ENCODE data around the gene NCKIPSD. TPM values are rescaled to one million over a fixed set of nuclear protein-coding genes. Genes with fewer than 3 reads are reported as not detected.

Gene NCKIPSD
- total RNA-seq, 4 donors from 2014 or later = 21.6 to 32.2 (median 31.7) TPM

DNA sequence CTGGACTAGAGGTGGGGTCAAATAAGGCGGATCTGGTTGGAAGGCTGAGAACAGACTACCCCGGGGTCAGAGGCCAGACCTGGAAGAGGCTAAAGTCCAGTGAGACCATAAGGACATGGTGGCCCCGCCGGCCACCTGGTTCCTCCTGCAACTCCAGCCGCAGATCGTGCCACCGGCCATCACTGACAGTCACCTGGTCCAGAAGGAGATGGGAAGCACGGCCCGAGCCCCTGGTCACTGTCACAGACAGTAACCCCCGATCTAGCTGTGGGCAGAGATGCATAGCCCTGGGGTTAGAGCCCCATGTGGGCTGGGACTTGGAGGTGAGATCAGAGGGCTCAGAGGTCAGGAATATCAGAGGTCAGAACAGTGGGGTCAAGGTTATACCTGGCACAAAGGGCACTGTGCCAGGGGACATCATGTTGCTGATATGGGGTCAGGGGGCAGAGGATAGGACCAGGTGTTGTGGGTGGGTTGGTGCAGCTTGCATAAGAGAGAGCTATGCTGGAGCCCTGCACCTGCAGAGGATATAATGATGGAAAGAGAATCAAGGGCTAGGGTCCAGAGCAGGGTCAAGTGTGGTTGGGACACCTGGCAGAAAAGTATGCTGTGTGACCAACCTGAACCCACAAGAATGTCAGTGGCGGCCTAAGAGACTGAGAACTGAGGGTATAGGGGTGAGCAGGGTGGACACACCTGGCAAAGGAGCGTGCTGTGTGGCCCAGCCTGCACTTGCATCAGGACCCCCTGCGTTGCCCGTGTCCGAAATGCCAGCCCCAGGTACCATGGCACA is 32.6 kb downstream of the NCKIPSD start:
- DNase-seq = no peak
- Histone ChIP-seq H3K36me3 (no peaks in the 10 kb centered on the region), H3K27ac (no peak overlapping the region), H3K4me3 (replicated peaks in 1 of 3) (no peak overlapping the region), H3K27me3 (no peaks in the 10 kb centered on the region), H3K9me3 (no peaks in the 10 kb centered on the region), H3K4me1 (peaks cover 9 to 17% of the 10 kb centered on the region in 2 donors)
- no peak for TF ChIP-seq POLR2A (IDR thresholded peaks at IDR 0.05)
- TF ChIP-seq, protein P1, sequence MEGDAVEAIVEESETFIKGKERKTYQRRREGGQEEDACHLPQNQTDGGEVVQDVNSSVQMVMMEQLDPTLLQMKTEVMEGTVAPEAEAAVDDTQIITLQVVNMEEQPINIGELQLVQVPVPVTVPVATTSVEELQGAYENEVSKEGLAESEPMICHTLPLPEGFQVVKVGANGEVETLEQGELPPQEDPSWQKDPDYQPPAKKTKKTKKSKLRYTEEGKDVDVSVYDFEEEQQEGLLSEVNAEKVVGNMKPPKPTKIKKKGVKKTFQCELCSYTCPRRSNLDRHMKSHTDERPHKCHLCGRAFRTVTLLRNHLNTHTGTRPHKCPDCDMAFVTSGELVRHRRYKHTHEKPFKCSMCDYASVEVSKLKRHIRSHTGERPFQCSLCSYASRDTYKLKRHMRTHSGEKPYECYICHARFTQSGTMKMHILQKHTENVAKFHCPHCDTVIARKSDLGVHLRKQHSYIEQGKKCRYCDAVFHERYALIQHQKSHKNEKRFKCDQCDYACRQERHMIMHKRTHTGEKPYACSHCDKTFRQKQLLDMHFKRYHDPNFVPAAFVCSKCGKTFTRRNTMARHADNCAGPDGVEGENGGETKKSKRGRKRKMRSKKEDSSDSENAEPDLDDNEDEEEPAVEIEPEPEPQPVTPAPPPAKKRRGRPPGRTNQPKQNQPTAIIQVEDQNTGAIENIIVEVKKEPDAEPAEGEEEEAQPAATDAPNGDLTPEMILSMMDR (IDR thresholded peaks at IDR 0.05) = no peak
- WGBS, 2 donors = 95 to 98% methylated on average over 11 to 15 of the region's 15 CpGs
- intact Hi-C loops (cut with DNase I) = no loop called here

DNA sequence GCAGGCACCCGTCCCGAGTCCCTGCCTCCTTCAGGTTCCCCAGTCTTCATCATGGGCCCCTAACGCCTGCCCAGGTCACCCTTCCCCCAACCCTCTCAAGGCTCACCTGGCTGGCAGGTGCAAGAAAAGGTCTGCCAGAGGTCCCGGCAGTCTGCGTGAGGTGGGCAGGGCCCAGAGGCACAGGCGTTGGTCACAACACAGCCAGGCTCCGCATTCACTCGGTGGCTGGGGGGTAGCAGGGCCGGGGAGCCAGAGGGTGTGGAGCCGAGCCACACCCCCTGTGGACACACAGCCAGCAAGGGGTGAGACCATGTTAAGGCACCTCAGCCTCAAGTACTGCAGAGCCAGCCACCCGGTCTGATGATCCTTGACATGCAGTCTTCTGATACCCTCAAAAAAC is 33.9 kb downstream of the NCKIPSD start:
- DNase-seq = no peak
- 86 to 87% methylated on average over 4 to 10 of the region's 11 CpGs for WGBS, 2 donors

DNA sequence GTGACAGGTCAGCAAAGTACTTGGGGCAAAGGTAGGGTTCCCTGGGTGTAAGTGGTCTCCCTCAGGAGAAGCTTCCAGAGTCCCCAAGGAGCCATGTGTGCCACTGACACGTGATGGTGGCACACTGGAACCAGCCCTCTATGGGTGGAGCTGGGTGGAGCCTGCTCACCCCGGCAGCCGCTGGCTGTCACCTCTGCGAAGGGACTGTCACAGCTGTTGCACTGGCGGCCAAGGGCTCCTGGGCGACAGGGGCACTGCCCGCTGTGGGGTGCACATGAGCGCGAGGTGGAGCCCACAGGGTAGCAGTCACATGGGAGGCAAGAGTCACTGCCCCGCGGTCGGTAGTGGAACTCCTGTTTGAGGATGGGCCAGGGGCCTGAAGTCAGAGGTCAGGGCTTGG is 35.0 kb downstream of the NCKIPSD start:
- Histone ChIP-seq H3K4me3 (replicated peaks in 1 of 3) (no peak overlapping the region), H3K27ac (no peak overlapping the region), H3K36me3 (no peaks in the 10 kb centered on the region), H3K4me1 (peaks cover 4 to 5% of the 10 kb centered on the region in 2 donors), H3K9me3 (no peaks in the 10 kb centered on the region), H3K27me3 (no peaks in the 10 kb centered on the region)
- DNase-seq = no peak
- WGBS, 2 donors = 88 to 93% methylated on average over 8 of the region's 12 CpGs
- no peak for TF ChIP-seq POLR2A (IDR thresholded peaks at IDR 0.05)
- TF ChIP-seq, protein P1 (IDR thresholded peaks at IDR 0.05) = no peak
- intact Hi-C loops (cut with DNase I) = no loop called here

More for the DNA sequence above, 33.9 kb downstream of the NCKIPSD start:
- Histone ChIP-seq H3K27me3 (no peaks in the 10 kb centered on the region), H3K4me1 (peaks cover 6 to 14% of the 10 kb centered on the region in 2 donors), H3K36me3 (no peaks in the 10 kb centered on the region), H3K9me3 (no peaks in the 10 kb centered on the region), H3K4me3 (replicated peaks in 1 of 3) (no peak overlapping the region), H3K27ac (no peak overlapping the region)
- TF ChIP-seq, protein P1 (IDR thresholded peaks at IDR 0.05) = no peak
- no peak for TF ChIP-seq POLR2A (IDR thresholded peaks at IDR 0.05)
- intact Hi-C loops (cut with DNase I) = no loop called here

DNA sequence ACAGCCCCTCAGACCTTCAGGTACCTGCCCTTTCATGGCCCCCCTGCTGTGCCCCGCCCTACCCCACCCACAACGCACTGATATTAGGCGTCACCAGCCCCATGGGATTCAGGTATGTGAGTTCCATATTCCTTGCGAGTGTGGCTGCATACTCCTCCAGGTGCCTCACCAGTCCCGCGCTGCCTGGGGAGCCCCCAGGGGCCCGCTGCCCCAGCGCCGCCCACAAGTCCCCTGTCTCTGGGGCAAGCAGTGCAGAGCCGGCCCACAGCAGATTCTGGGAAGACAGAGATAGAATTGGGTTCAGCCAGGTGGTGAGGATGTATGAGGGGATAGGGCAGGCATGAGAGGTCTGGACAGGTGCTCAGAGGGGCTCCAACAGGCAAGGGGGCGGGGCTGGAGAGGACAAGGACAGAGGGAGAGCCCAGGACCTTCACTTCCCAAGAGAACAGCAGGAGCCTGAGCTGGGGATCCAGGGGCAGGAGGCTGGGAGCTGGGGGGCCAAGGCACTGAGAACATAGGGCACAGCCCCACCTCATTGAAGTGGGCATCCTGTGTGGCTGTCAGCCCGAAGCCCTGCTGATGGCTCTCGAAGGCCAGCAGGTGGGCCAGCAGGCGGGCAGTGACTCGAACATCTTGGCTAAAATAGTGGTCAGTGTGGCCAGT is 37.4 kb downstream of the NCKIPSD start:
- H3K27ac ChIP-seq = no peak overlapping the region
- no peak for DNase-seq
- H3K9me3 ChIP-seq = no peaks in the 10 kb centered on the region
- 92 to 93% methylated on average over 10 to 15 of the region's 15 CpGs for WGBS, 2 donors
- H3K27me3 ChIP-seq = no peaks in the 10 kb centered on the region
- intact Hi-C loops (cut with DNase I) = no loop called here
- H3K4me1 ChIP-seq = no peaks in the 10 kb centered on the region
- no peaks in the 10 kb centered on the region for H3K36me3 ChIP-seq
- H3K4me3 ChIP-seq (replicated peaks in 1 of 3) = no peak overlapping the region
- TF ChIP-seq, protein P1 (IDR thresholded peaks at IDR 0.05) = no peak
- TF ChIP-seq POLR2A (IDR thresholded peaks at IDR 0.05) = no peak

DNA sequence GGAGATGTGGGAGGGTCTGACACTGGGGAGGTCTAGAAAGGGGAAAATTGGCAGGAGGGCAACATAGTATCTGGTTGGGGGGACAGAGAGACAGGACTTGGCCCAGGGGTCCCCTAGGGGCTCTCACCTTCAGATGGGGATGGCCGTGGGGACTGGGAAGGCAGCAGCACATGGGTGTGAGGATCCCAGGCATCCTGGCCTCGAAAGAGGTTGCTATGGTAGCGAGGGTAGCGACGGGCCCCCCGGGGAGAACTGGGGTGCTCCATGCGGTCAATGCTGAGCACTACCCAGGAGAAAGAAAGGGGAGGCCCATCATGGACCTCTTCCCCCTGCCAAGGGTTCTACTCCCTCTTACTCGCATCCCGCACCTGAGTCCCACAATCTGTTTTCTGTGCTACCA is 38.0 kb downstream of the NCKIPSD start:
- Histone ChIP-seq H3K36me3 (no peaks in the 10 kb centered on the region), H3K27me3 (no peaks in the 10 kb centered on the region), H3K9me3 (no peaks in the 10 kb centered on the region), H3K4me1 (no peaks in the 10 kb centered on the region), H3K4me3 (replicated peaks in 1 of 3) (no peak overlapping the region), H3K27ac (no peak overlapping the region)
- WGBS, 2 donors = 83 to 90% methylated on average over 9 of the region's 9 CpGs
- intact Hi-C loops (cut with DNase I) = no loop called here
- TF ChIP-seq, protein P1 (IDR thresholded peaks at IDR 0.05) = no peak
- DNase-seq = no peak

Data from thyroid gland (tissue), 4 donors.